HG03432 (cell line): ENCODE measurements around the gene FAM47E.
A peak's percentile ranks its signal among the peaks of the same experiment; 100 is the strongest.

Source experiments
- ATAC-seq: cut with Tn5 transposase; IDR thresholded peaks from one replicate; pipeline ENCODE4 v1.9.1; 2021; ENCODE audit warnings: mild to moderate bottlenecking, moderate library complexity; ENCODE audit not compliant: unreplicated experiment

Gene FAM47E

GRCh38 chr4:76296286-76296820, 44.8 kb downstream of the FAM47E start:
- no peak for ATAC-seq

- ATAC-seq: no peak
These were observed 46.7 kb downstream of the FAM47E start for GRCh38 chr4:76298227-76298626.

GRCh38 chr4:76300012-76300411, 48.5 kb downstream of the FAM47E start:
- ATAC-seq: no peak

GRCh38 chr4:76301068-76301774, 49.7 kb downstream of the FAM47E start:
- peak; percentile 99 for ATAC-seq

GRCh38 chr4:76301775-76302162, 50.2 kb downstream of the FAM47E start:
- ATAC-seq: no peak

- no peak for ATAC-seq
These were observed 51.4 kb downstream of the FAM47E start for GRCh38 chr4:76302826-76303438.

- no peak for ATAC-seq
These were observed 53.6 kb downstream of the FAM47E start for GRCh38 chr4:76305033-76305687.

- peak; percentile 24 for ATAC-seq
These were observed 54.7 kb downstream of the FAM47E start, which contains the start of gene STBD1 for GRCh38 chr4:76305971-76306881. STBD1 (plus strand) TSS chr4:76306733; CDS start chr4:76306770, 37 bp downstream.

- no peak for ATAC-seq
These were observed 55.5 kb downstream of the FAM47E start for GRCh38 chr4:76306882-76307659.

GRCh38 chr4:76307660-76308014, 56.1 kb downstream of the FAM47E start:
- no peak for ATAC-seq

GRCh38 chr4:76308548-76308947, 57.0 kb downstream of the FAM47E start:
- ATAC-seq: no peak

- no peak for ATAC-seq
These were observed 58.5 kb downstream of the FAM47E start for GRCh38 chr4:76309939-76310550.

GRCh38 chr4:76310683-76311082, 59.2 kb downstream of the FAM47E start:
- no peak for ATAC-seq

- no peak for ATAC-seq
These were observed 60.4 kb downstream of the FAM47E start for GRCh38 chr4:76311896-76312331.

- ATAC-seq: no peak
These were observed 60.9 kb downstream of the FAM47E start for GRCh38 chr4:76312457-76312856.

- ATAC-seq: no peak
These were observed 62.0 kb downstream of the FAM47E start for GRCh38 chr4:76313547-76313946.

GRCh38 chr4:76315267-76315918, 63.9 kb downstream of the FAM47E start:
- ATAC-seq: no peak

GRCh38 chr4:76316131-76316530, 64.6 kb downstream of the FAM47E start:
- no peak for ATAC-seq

- ATAC-seq: no peak
These were observed 70.7 kb downstream of the FAM47E start for GRCh38 chr4:76322236-76322635.
